GM12891 (cell line): Measurements from ENCODE around the gene DNAH17.
"Not testable (repeated sequence)": the region's sequence is repeated elsewhere in the genome, so short reads cannot be mapped to it uniquely, and the experiment has no call there.

ENCODE experiments used
- DNase-seq: peaks from one replicate; pipeline ENCODE4 v3.0.0; 2011; ENCODE audit warnings: low spot score; ENCODE audit not compliant: insufficient read length
- FAIRE-seq: peaks from 2 replicates; lab custom pipeline; 2011; peaks lifted over from hg19 to GRCh38; lab: Jason Lieb, UNC
- PAX5 ChIP-seq: IDR thresholded peaks from 2 replicates; pipeline ENCODE4 v1.6.1; 2011; ENCODE audit warnings: low read length, moderate library complexity, mild to moderate bottlenecking; ENCODE audit not compliant: insufficient read depth, severe bottlenecking
- POLR2A ChIP-seq: IDR thresholded peaks from 2 replicates; pipeline ENCODE4 v1.6.1; 2011; ENCODE audit warnings: low read depth, low read length, control low read depth
- POLR2AphosphoS5 ChIP-seq: IDR thresholded peaks from 2 replicates; pipeline ENCODE4 v1.6.1; 2011; ENCODE audit warnings: low read depth, low read length, control low read depth
- POU2F2 ChIP-seq: IDR thresholded peaks from 2 replicates; pipeline ENCODE4 v1.6.1; 2011; ENCODE audit warnings: low read depth, mild to moderate bottlenecking, control low read depth, low read length, moderate library complexity
- SPI1 ChIP-seq: IDR thresholded peaks from 2 replicates; pipeline ENCODE4 v1.6.1; 2011; ENCODE audit warnings: low read depth, low read length, control low read depth
- TAF1 ChIP-seq: IDR thresholded peaks from 2 replicates; pipeline ENCODE4 v1.6.1; 2011; ENCODE audit warnings: low read depth, low read length, control low read depth

The DNAH17 gene

DNA sequence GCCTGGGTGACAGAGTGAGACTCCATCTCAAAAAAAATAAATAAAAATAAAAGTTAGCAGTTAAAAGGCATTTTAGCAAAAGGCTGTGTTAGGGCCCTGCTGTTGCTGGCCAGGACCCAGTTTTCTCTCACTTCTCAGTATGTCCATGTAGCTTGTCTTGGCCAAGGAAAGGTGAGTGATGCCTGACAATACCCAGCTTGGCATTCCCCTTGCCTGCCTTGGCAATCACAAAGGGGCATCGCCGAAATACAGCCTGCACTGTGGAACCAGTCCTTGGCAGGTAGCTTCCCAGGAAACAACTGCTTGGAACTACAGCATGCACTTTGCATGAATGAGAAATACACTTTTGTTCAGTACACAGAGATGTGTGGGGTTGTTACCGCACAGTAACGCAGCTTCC lies 61.7 kb downstream of the DNAH17 start:
- TF ChIP-seq POLR2AphosphoS5 (no peak), TAF1 (no peak), PAX5 (no peak), POU2F2 (no peak), SPI1 (no peak), POLR2A (no peak)
- DNase-seq = no peak
- no peak for FAIRE-seq

DNA sequence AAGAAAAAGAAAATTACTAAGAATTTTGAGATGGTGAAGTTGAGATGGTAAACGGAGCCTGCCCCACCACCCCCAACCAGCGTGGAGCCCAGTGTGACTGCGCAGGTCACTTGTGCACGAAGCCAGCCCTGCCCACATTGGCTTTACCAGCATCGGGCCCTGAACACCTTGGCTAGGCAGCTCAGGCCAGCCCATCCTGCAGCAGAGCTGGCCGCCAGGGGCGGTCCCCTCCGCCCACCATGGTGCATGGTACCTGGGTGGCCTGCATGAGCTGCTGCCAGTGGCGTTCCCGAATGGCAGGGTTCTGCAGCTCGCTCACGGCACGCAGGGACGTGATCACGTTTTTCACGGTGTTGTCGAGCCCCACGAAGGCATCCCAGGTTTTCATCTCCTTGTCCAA lies 62.7 kb downstream of the DNAH17 start:
- no peak for TF ChIP-seq PAX5
- TF ChIP-seq POLR2AphosphoS5 = no peak
- TF ChIP-seq POU2F2 = no peak
- TF ChIP-seq SPI1 = no peak
- no peak for TF ChIP-seq POLR2A
- FAIRE-seq (no peak), DNase-seq (no peak)

DNA sequence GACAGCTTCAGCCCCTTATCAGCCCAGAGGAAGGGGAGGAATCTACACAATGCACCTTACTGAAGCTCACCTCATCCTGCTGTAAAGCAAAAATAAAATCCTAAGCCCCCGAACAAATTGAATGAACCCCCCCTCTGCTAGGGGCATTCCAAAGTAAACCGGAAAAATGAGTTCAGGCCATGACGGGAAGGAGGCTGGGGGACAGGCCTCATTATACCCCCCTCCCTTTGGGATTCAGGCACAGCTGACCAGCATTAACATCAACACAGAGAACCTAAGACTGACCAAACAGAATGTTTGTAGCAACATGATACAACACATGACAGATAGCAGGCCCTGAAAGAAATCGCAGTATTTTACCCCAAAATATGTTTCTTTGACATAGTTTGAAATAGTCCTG lies 64.2 kb downstream of the DNAH17 start:
- TF ChIP-seq SPI1 (no peak), TAF1 (no peak), POLR2AphosphoS5 (no peak), PAX5 (no peak), POU2F2 (no peak), POLR2A (no peak)
- DNase-seq = no peak
- no peak for FAIRE-seq

DNA sequence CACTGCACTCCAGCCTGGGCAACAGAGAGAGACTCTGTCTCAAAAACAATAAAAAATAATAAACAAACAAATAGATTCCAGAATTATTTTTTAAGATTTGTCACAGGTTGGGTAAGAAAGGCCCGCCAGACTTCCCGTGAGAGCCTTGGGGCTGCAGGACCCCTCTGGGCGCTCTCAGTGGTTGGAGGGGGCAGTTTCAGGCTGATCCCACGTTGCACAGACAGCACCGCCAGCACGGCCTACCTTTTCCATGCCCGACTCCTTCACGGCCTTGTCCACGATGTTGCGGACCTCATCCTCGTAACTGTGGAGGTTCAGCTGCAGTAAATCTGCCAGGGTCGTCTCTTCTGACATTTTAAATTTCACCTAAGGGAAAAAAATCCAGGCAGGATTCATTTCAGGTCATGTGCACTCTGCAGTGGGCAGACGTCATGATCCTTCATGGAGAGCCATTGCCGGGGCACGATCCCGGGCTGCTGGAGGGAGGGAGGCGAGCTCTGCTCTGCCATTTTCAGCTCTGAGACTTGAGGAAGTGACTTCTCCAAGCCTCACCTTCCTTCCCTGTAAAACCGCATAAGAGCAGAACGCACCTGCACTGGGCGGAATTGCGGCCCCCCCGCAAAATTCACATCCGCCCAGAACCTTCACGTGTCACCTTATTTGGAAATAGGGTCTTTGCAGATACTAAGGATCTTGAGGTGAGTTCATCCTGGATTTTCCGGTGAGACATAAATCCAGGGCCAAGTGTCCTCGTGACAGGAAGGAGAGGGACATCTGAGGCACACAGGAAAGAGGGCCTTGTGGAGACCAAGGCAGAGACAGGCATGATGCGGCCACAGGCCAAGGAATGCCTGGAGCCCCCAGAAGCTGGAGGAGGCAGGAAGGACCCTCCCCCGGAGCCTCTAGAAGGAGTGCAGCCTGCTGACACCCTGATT lies 66.8 kb downstream of the DNAH17 start:
- TF ChIP-seq POU2F2 = no peak
- no peak for TF ChIP-seq POLR2AphosphoS5
- TF ChIP-seq POLR2A = no peak
- TF ChIP-seq TAF1 = no peak
- no peak for TF ChIP-seq PAX5
- TF ChIP-seq SPI1 = no peak
- FAIRE-seq = no peak

DNA sequence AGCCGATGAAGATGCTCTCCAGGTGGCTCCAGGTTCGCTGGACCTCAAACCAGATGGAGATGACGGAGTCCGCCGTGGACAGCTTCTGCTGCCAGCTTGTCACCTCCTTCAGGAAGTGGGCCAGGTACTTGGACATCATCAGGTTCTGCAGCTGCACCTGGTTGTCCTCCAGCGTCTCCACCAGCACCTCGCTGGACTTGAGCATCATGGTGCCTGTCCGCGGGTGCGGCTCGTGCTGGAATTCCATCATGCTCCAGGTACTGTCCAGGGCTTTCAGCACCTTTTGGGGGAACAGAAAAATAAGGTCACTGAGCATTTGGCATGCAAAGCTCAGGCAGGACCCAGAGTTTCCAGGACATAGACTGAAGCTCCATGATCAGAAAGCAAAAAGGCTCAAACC lies 69.7 kb downstream of the DNAH17 start:
- no peak for DNase-seq
- FAIRE-seq = no peak
- TF ChIP-seq SPI1 = no peak
- no peak for TF ChIP-seq PAX5
- TF ChIP-seq TAF1 = no peak
- no peak for TF ChIP-seq POLR2AphosphoS5
- no peak for TF ChIP-seq POLR2A
- no peak for TF ChIP-seq POU2F2

More for the DNA sequence above, 66.8 kb downstream of the DNAH17 start:
- DNase-seq = no peak

DNA sequence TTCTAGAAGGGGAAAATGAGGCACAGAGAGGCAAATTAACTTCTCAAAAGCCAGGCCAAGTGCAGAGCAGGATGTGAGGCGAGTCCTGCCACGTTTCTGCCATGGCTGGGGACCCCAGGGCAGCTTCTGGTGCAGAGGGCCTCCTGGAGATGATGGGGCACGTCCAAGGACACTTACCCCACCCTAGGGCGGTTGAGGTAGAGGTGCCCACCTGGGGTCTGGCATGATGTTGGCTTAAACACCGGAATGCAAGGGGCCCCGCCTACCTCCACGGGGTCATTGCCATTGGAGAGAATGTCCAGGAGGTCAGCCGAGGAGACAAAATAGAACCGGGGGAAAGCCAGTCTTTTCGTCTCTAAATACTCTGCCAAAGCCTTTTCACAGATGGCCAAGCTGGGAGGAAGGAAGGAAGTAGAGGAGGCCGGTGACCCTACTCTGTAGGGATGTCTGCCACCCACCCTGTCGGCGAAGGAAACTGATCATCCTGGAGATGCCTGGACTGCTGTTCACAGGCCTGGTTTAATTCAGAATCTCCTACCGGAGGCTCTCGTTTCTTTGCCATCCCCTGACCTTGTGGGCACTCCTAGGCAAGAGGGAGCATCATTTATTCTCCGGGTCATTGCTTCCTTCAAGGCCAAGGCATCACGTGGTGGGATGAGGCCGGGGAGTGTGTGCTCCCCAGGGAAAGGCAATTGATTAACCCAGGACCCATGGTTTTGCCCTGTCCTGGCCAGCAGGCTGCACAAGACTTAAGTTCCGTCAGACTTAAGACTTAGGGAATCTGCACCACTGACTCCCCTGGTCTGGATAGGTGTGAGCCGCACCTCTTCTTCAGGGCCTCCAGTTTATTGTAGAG lies 70.5 kb downstream of the DNAH17 start:
- TF ChIP-seq PAX5 (no peak), POLR2AphosphoS5 (no peak), POU2F2 (no peak), SPI1 (no peak)
- no peak for FAIRE-seq

DNA sequence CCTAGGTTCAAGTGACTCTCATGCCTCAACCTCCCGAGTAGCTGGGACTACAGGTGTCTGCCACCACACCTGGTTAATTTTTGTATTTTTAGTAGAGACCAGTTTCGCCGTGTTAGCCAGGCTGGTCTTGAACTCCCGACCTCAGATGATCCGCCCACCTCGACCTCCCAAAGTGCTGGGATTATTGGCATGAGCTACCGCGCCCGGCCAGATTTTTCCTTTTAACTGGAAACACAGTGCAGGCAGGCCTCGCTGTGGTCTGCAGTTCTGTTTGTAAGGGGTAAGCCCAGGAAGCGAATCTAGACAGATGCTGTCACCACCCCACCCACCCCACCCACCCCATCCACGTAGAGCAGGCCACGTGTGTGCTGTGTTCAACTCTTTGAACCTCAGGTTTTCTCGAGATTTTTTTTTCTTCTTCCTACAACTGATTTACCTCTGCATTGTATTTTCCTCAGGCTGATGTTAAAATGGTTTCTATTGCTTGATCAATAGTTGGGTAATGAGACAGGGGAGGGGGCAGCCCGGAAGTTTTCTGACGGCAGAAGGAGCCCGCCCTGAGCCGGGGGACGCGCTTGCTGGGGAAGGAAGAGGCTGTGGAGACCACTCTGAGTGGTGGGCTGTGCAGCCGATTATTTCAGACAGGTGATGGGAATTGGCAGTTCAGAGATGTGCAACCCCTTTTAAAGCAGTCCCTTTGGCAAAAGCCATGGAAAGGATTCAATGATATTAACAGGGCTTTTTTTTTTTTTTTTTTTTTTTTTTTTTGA lies 72.9 kb downstream of the DNAH17 start:
- no peak for FAIRE-seq
- no peak for DNase-seq
- TF ChIP-seq POU2F2 (no peak), TAF1 (no peak), PAX5 (no peak), POLR2A (no peak), POLR2AphosphoS5 (no peak), SPI1 (no peak)

More for the DNA sequence above, 70.5 kb downstream of the DNAH17 start:
- no peak for DNase-seq

DNA sequence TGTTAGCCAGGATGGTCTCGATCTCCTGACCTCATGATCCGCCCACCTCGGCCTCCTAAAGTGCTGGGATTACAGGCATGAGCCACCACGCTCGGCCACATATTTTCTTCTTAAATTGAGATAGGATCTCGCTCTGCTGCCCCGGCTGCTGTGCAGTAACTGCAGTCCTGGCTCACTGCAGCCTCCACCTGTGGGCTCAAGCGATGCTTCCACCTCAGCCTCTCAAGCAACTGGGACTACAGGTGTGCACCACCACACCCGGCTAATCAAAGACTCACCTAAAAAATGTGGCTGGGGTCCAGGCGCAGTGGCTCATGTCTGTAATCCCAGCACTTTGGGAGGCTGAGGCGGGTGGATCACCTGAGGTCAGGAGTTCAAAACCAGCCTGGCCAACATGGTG lies 73.8 kb downstream of the DNAH17 start:
- DNase-seq, FAIRE-seq: not testable (repeated sequence)

DNA sequence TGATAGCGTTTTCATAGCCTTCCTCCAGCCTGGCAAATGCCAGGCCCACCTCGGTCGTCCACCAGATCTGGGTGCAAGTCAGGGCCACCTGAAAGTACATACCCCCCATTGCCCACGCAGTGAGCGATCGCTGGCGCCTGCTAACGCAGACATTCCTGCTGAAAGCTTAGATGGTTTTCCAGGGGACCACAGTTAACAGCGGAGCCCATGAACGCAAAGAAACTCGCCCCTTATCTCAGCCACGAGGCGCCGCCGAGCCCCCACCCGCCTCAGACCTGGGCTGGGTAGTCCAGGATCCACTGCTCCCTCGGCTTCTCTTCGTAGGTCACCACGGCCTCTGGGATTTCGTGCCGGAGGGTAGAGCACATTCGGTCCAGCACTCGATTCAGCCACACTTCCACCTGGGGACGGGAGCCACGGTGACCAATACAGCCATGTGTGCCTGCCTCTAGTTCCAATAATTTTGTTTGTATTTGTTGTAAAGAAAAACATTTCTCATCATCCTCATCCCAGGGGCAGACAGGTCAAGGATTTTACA lies 74.5 kb downstream of the DNAH17 start:
- TF ChIP-seq POLR2AphosphoS5 (no peak), POLR2A (no peak), PAX5 (no peak), SPI1 (no peak), TAF1 (no peak), POU2F2 (no peak)
- FAIRE-seq (no peak), DNase-seq (no peak)
